NCI-H2081 (cell line): ENCODE data around the gene SLC2A8.

Experiments
- DNase-seq, 2 experiments: peaks; one replicate each; lab custom pipeline; 2025; lab: John Stamatoyannopoulos, UW

Gene SLC2A8

GRCh38 chr9:127396808-127397645, at the start of gene SLC2A8:
SLC2A8 (plus strand) TSS chr9:127397169; CDS start chr9:127397231, 62 bp downstream.
- peak; percentile 99 to 100 for DNase-seq

- DNase-seq = no peak
Measured at GRCh38 chr9:127347831-127348776, 48.9 kb upstream of the SLC2A8 start.

- peak; percentile 40 to 70 for DNase-seq
Measured at GRCh38 chr9:127349483-127350113, 47.4 kb upstream of the SLC2A8 start.

GRCh38 chr9:127351182-127352166, 45.5 kb upstream of the SLC2A8 start:
- DNase-seq = no peak

GRCh38 chr9:127353882-127354281, 43.1 kb upstream of the SLC2A8 start:
- no peak for DNase-seq

GRCh38 chr9:127356906-127357305, 40.1 kb upstream of the SLC2A8 start:
- no peak for DNase-seq

- DNase-seq = no peak
Measured at GRCh38 chr9:127358023-127358535, 38.9 kb upstream of the SLC2A8 start.

- no peak for DNase-seq
Measured at GRCh38 chr9:127358770-127359169, 38.2 kb upstream of the SLC2A8 start.

- DNase-seq = no peak
Measured at GRCh38 chr9:127360250-127360649, 36.7 kb upstream of the SLC2A8 start.

- DNase-seq = no peak
Measured at GRCh38 chr9:127360829-127361228, 36.1 kb upstream of the SLC2A8 start.

GRCh38 chr9:127361561-127361960, 35.4 kb upstream of the SLC2A8 start:
- DNase-seq = no peak

GRCh38 chr9:127362829-127363228, 34.1 kb upstream of the SLC2A8 start:
- DNase-seq = no peak

GRCh38 chr9:127365461-127365860, 31.5 kb upstream of the SLC2A8 start:
- no peak for DNase-seq

GRCh38 chr9:127366594-127366993, 30.4 kb upstream of the SLC2A8 start:
- no peak for DNase-seq

GRCh38 chr9:127368852-127369402, 28.0 kb upstream of the SLC2A8 start:
- DNase-seq = no peak

GRCh38 chr9:127369428-127369827, 27.5 kb upstream of the SLC2A8 start:
- no peak for DNase-seq

- DNase-seq = no peak
Measured at GRCh38 chr9:127370147-127370579, 26.8 kb upstream of the SLC2A8 start.

GRCh38 chr9:127370672-127371648, 26.0 kb upstream of the SLC2A8 start:
- no peak for DNase-seq

- no peak for DNase-seq
Measured at GRCh38 chr9:127380479-127380878, 16.5 kb upstream of the SLC2A8 start.
